Epidermal melanocyte (primary cell): Measurements from ENCODE around the gene HES3.

Experiments
- DNase-seq: peaks from one replicate; pipeline ENCODE4 v3.0.0; 2011; ENCODE audit warnings: low spot score; ENCODE audit not compliant: insufficient read length

HES3 gene

DNA sequence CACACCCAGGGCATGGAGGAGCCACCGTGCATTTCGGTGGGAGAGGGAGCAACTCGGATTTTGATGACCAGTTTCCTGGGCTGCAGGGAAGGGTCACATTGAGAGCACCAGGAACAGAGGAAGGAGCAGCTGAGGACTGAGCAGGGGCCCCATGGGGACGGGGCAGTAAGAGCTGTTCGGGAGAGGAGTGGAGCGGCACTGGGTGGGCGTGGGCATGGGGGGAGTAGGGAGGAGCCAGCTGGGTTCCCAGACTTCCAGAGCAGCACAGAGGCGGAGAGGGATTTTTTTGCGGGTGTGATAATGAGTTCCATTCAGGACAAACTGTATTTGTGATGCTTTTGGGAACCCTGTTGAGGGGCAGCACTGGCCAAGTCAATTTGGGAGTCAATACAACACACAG lies 34.3 kb downstream of the HES3 start:
- no peak for DNase-seq

DNA sequence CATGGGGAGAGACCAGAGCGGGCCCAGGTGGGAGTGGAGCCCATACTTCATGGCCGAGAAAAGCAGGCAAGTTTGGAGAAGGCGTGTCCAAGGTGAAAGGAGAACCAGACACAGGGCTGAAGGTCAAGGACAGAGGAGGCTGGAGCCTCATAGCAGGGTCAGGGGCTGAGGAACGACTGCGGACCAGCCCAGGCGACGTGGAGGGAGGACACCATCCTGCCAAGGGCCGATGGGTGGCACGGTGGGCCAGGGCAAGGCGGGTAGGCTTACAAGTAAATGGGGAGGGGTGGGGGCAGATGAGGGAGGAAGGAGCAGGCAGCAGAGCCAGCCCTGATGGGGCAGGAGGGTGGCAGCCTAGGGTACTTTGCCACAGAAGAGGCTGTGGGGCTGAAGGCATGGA lies 35.1 kb downstream of the HES3 start:
- DNase-seq, result no peak

DNA sequence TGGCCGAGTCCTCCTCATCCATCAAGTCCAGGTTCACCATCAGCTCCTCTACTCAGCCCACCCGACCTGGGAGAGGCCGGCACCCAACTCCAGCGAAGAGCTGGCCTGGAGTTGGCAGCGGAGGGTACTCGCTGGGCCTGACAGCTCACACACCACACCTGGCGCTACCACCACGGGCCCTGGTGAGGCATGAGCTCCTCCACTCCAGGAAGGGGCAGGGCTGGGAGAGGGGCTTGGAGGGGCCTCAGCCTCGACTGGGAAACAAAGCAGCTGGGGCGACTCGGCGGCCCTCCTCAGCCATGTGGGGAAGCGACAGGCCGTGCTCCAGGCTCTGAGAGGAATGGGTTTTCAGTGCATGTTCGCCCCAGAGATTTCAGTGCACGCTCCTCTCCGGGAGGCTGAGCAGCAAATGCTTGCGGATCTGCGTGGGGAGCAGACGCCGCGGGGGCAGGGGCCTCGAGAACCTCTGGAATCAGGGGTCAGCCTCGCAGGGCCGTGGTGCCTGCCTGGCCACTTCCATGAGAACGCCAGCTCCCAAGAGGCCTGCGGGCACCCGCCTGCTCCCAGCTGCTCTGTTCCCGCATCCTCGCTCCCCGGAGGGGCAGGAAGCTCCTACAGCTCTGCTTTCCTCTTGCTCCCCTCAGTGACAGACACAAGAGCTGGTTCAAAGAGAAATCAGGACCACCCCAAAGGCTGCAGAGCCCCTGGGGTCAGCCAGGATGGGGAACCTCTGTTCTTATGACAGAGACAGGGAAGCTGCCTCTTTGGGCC lies 35.8 kb downstream of the HES3 start:
- no peak for DNase-seq

DNA sequence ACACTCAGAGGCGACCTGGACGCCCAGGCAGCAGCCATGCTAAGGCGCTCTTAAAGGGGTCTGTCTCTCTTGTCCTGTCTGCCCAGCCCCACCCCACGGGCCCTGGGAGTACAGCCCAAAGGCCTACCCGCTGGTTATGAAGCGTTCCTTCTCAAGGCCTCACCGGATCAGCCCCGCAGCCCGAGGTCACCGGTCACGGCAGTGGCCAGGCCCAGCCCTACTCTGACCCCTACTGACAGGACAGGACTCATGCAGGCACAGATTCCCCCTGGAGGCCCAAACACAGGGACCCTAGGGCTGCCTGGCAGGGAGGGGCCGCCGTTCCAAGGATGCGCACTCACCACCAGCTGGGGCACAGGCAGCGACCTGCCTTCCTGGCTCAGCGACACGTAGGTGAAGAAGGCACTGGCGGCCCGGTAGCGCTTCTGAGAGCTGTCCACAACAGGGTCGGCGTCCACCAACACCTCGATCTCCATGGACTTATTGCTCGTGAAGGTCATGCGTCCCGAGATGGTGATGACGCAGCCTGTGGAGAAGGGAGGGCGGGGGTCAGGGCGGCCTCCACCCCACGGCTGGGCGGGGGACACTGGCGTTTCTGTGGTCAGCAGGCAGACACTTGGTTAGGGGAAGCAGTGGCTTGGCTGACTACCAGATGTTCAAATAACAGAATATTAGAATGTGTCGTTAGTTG lies 36.9 kb downstream of the HES3 start:
- no peak for DNase-seq

DNA sequence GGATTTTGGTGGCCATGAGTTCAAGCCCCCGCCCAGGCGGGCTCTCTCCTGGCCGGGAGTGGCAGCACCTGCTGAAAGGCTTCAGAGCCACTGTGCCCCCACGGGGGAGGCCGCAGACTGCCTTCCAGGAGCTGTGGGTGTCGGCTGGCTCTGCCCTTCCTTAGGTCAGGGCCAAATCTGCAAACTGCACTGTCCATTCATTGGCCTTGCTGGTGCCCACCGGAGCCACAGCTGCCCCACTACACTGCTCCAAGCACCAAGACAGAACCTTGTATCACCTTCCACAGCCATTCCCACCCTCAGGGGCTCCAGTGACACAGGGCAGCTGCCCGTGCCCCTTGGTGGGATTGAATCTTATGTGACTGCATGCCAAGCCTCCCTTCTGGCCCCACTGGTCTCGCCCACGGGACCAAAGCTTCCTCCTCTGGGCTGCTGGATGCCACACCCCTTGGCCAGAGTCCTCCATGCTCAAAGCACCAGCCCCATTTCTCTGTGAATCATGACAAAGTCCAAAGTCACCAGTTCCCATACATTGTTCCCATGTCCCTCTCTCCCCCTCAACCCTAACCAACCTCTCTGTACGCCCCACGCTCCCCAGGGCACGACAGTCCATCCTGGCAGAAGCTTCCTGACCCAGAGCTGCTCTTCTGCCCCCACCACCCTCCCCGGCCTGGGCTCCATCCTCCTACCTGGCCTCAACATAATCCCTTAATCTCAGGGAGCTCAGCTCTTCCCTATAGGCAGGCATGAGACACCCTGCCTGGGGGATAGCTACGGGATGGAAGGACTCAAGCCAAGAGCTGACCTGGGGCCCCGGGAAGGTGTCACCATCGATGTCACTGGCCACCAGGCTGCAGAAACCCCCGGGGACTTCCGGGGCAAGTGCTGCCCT lies 37.8 kb downstream of the HES3 start:
- DNase-seq, result no peak

DNA sequence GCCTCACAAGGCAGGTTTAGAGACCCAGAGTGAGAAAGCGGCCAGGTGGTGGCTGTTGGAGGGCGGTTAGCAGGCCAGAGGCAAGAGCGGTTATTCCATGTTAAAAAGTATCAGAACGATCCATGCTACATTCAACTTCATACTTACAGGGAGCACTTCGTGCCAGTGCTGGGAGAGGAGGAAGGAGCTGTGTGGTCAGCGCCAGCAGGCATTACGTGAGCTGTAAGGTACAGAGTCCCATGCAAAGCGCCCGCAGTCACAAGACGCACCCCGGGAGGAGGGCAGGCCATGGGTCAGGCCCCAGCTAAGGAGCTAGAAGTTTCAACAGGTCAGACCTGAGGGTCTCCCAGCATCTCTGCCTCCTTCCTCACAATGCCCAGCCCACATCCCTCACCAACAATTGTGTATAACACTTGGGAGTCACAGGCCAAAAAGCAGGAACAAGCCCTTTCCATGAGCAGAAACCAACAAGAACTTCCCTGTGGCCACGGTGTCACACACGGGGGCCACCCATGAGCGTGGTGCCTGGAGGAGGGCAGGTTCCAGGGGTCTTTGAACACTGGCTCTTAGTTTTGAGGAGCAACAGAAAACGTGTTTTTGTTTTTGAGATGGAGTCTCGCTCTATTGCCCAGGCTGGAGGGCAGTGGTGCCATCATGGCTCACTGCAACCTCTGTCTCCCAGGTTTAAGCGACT lies 38.7 kb downstream of the HES3 start:
- no peak for DNase-seq

DNA sequence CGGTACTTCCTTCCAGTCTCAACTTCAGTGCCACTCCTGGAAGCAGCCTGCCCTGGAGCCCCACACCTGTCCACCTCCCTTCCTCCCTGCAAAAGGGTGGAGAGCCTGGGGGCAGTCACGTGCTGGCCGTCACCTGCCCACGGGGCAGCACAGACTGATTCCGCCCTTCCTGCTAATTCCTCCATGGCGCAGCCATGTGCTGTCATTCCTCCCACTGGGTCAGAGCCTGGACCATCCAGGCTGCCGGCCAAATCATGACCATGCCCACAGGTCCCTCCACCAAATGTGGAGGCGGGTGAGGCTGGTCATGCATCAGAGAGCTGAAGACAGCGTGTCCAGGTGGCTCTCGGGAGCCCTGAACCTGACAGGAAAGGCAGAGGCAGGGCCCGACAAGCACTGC lies 41.4 kb downstream of the HES3 start:
- no peak for DNase-seq

DNA sequence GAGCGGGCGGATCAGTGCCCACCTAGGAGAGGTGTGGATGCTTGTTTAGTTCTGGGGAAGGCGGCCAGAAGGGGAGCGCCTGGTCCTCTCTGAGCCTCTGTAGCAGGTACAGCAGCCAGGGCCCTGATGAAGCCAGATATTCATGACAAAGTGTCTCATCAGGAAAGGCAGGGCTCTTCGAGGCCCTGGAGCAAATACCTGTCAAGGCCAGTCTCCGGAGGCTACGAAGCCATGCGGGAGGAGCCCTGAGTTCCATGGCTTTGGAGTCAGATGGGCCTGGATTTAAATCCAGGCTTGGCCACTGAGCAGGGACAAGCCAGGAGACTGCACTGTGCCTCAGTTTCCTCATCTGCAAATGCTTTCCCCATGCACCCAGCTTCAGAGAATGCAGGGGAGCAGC lies 42.3 kb downstream of the HES3 start:
- DNase-seq, result no peak

DNA sequence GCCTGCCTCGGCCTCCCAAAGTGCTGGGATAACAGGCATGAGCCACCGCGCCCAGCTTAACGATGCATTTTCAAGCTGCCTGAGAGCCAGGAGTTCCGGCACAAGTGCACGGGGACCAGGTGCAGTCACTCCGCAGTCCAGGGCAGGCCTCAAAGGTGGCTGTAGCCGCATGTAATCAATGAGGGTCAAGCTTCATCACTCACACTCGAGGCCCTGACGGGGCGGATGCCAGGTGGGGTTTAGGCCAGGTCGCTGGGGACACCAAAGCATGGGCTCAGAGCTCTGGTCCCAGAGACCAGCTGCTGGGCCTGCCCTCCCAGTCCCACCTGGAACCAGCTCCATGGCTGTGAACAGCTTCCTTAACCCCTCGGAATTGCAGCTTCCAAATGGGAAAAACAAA lies 43.0 kb downstream of the HES3 start:
- no peak for DNase-seq

DNA sequence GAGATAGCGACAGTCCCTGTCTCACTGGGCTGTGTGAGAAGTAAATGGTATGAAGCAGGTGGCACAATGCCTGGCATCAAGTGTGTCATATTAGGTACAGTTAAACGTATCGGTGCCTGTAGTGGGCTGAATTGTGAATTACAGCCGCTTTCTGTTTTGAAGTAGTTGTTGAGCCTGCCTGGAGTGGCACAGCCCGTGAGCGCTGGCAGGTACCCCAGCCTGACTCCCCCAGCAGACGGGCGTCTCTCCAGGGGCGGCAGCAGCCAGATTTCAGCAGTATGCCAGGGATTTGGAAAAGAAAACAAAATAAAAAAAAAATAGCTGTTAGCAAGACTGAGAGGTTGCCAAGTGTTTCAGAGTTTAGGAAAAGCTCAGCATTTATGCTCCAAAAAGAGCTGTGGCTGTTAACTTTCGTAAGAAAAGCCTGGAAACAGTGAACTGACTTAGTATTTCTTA lies 43.5 kb downstream of the HES3 start:
- no peak for DNase-seq

DNA sequence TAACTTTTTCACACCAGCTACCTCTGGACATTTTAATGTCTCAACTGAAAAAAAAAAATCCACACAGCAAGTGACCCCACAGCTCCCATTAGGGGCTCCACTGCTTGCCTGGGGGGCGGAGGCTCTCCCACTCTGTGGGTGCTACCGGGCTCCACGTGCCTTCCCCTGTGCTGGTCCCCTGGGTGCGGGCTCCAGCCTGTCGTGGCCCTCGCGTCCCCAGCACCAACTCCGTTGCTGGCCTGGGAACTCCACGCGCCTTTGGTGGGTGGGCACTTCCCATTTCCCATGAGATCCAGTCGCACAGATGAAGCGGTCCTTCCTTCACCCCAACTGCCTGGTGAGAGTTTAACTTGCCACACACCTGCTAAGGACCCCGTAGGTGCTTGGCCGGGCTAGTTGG lies 44.0 kb downstream of the HES3 start:
- DNase-seq, result no peak

DNA sequence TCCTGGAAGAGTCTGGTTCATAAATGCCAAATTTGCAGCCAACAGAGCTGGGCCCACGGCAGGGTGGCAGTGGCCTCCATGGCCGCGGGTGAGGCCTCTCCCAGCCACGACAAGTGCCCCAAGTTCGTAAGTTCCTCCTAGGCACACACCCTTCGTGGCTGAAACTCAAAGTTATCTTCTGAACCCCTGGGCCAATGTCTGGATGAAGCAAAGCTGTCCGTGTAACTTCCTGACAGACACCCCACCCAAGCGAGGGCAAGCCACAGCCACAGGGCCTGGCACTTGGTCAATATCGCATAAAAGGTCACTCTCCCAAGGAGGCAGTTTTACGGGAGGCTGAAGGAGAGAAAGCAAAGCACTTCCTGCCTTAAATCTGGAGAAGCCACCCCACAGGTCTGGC lies 44.7 kb downstream of the HES3 start:
- DNase-seq, result no peak

DNA sequence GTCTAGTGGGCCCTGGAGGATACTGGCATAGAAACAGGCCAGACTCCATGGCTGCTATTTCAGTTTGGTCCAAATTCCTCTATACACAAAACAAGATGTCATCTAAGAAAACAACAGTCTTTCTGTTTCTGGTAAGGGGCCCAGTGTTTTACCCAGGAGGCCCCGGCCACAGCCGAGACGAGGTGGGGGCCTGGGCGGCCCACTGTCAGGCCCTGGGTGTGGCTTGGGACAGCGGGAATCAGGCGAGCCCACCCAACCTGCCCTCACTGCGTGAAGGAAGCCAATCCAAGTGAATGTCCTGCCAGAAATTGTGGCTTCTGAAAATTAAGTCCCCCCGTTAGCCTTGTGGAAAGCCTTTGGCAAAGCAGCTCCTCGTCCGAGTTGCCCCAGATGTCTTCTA lies 48.1 kb downstream of the HES3 start:
- DNase-seq, result no peak

DNA sequence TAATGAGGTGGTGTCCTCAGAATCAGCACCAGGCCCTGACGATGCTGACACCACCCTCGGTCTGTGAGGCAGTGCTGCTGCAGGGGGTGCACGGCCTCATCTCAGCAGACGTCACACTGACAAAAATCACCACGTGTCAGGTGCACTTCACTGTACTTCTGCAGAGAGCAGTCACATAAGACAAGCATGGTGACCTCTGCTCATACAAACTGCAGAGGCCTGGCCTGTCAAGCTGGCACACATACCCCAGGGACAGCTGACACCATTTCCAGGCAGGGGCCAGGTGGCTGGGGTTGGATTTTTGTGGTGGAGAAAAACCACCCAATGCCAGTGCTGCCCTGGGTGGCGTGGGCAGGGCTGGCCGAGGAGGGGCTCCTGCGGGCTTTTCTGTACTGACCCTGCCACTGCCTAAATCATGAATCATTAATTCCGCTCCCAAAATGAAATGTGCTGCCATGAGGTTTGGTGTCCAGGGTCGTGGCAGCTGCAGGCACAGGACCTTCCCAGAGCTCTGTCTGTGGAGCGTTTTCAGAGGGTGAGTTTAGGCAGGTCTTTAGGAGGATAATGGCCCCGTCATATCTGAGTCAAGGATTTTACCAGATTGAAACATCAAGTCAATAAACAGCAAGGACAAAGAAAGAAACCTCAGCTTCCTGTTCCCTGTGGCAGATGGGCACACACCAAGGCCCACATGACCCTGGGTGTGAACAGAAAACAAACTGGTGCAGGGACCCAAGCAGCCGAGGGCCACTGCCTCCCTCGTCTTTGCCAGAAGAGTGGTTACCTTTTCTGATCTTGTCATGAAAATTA lies 50.3 kb downstream of the HES3 start:
- no peak for DNase-seq

DNA sequence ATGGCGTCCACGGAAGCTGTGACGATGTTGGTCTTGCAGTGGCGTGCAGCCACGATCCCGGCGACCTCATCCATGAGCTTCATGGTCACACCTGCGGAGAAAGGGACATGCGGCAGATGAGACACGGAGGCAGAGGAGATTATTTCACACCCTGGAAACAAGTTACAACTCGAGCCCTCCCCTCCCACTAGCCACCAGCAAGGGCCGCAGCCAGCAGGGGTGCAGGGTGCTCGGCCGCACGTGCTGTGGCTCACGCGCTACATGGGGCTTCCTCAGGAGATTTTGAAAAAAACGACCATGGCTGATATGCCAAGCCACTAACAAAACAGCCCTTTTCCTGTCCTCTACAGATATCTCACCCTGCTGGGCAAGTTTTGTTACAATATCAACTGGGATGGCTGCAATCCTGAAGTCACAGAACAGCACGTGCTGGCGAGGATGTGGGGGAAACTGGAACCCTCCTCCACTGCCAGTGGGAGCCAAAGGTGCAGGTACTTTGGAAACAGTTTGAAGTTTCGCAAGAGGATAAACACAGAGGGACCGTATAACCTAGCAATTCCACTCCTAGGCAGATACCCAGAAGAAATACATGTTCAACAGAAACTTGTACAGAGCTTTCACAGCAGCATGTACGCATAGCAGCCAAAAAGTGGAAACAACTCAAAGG lies 51.0 kb downstream of the HES3 start:
- no peak for DNase-seq
